NCI-H2107 treated with DMSO at 0.1 percent for 48 hours (cell line): ENCODE results near the gene ESYT3.

ENCODE experiments used
- DNase-seq: peaks from one replicate; lab custom pipeline; 2025; ENCODE audit not compliant: unreplicated experiment; lab: John Stamatoyannopoulos, UW

Gene ESYT3, protein sequence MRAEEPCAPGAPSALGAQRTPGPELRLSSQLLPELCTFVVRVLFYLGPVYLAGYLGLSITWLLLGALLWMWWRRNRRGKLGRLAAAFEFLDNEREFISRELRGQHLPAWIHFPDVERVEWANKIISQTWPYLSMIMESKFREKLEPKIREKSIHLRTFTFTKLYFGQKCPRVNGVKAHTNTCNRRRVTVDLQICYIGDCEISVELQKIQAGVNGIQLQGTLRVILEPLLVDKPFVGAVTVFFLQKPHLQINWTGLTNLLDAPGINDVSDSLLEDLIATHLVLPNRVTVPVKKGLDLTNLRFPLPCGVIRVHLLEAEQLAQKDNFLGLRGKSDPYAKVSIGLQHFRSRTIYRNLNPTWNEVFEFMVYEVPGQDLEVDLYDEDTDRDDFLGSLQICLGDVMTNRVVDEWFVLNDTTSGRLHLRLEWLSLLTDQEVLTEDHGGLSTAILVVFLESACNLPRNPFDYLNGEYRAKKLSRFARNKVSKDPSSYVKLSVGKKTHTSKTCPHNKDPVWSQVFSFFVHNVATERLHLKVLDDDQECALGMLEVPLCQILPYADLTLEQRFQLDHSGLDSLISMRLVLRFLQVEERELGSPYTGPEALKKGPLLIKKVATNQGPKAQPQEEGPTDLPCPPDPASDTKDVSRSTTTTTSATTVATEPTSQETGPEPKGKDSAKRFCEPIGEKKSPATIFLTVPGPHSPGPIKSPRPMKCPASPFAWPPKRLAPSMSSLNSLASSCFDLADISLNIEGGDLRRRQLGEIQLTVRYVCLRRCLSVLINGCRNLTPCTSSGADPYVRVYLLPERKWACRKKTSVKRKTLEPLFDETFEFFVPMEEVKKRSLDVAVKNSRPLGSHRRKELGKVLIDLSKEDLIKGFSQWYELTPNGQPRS

DNA sequence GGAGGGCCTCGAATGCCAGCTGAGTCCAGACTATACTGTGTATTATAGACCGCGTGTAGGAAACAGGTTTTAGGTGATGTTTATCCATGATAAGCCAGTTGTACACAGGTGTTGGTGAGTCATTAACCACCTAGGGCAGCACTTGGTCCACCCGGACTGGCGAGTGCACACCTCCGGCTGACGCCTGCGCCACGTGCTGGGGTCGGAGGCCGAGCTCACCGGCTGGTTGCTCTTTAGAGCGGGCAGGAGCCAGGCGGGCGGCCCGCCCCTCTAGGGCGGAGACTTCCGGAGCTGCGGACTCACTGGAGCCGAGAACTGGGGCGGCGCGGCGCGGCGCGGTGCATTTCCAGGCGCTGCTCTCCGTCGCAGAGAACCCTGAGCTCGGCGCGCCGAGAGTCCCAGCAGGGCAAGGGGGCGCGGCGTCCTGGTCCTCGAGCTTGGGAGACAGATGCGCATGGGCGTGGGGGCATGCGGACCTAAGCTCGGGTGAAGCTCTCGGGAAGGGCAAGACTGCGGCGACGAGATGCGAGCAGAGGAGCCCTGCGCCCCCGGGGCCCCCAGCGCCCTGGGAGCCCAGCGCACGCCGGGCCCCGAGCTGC, at the start of gene ESYT3:
Gene ESYT3, plus strand, starts transcription at position 341 of the 599 bp plus-strand sequence. Its CDS starts 183 bp downstream, at position 524.
- DNase-seq: peak; percentile 20

DNA sequence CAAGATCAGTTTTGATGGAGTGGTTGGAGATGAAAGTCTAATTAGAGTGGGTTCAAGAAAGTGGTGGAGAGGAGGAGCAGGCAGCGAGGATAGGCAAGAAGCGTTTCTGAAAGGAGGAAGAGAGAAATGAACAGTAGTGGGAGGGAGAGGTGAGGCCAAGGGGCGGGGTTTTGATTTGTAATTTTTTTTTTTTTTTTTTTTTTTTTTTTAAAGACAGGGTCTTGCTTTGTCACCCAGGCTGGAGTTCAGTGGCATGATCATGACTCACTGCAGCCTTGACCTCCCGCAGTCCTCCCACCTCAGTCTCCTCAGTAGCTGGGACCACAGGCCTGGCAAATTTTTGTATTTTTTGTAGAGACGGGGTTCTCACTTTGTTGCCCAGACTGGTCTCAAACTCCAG, 49.4 kb upstream of the ESYT3 start:
- DNase-seq: no peak

DNA sequence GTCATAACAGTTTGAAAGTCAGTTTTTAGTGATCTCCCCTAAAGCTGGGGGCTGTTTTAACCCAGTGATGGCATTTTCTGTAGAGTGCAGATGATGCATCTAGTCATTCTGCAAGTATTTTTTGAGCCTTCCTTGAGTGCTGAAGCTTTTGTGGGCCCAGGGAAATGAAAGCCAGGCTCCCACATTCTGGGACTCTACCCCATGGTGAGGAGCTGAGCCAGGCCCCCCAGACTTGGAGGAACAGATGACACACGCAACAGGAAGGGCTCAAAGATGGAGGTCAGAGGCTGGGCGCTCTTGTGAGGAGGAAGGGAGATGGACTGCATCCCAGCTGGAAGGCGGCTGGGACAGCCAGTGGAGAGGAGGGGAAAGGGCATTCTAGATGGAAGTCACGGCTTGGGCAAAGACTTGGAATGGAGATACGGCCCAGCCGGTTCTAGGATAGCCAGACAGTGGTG, 45.2 kb upstream of the ESYT3 start:
- DNase-seq: no peak

DNA sequence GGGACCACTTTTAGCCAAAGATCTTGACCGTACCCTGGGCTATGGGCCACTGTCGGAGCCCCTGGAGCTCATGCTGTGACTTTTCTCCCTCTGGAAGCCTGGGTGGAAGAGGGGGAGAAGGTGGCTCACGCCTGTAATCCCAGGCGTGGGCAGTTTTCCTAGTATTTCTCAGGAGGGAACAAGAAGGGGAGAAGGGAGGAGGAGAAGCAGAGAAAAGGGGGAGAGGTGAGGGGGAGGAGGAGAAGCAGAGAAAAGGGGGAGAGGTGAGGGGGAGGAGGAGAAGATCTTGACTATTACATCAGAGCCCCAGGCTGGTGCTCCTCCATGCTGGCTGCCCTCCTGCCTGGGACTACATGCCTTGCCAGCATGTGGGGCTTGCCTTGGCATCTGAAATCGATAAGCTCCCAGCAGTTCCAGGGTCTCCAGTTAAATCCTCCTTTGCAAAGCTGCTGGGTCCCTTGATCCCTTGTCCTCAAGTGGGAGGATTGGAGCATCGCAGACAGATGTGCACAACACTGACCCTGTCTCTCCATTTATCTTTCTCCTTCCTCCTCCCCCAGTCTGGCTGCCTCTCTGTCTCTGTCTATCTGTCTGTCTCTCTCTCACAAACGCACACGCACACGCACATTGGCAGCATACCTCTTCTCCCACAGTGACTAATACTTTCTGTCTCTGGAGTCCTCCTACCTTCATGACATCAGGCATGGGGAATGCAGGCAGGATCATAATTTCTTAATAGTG, 44.4 kb upstream of the ESYT3 start:
- no peak for DNase-seq

DNA sequence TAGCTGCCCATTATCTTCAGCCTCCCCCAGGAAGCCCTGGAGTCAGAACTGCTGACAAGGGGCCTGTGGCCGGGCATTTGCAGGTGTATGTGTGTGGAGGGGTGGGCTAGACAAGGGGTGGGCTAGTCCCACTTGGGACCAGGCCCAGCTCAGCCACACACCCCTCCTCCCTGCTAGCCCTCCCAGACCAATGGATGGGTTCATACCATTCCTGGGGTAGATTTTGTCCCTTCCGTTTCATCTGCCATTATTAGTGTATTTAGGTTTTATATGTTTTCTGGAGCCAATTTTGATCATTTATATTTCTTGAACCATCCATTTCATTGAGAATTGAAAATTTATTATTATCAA, 43.9 kb upstream of the ESYT3 start:
- no peak for DNase-seq

DNA sequence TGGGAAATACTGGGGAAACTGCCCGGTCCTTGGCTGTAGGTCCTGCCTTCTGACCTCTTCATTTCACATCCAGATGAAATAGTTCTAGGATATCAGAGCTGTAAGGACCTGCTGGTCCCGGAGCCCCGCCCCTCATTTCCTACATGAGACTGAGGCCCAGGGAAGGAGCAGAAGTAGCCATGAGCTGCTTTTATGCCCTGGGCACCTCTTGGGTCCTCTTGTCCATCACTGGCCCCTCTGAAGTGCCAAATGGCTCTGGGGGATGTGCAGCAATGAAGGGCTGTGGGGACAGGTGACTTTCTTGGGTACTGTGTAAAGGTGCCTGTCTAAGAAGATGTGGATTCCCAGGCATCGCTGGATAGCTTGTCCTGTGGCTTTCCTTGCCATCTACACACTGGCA, 40.3 kb upstream of the ESYT3 start:
- no peak for DNase-seq

DNA sequence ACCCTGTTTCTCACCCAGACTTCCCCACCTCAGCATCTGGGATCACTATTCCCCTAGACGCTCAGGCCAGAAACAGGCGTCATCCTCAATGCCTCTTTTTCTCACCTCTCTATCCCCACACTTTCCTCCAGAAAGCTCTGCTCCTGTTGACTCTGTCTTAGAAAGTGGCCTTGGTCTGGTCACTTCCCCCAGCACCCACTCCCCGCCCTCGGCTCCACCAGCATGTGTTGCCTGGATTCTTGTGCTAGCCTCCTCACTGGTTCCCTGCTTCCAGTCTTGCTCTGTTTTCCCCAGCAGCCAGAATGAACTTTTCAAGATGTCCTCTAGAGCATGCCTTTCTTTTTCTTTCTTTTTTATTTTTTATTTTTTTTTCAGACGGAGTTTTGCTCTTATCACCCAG, 39.7 kb upstream of the ESYT3 start:
- DNase-seq: no peak

DNA sequence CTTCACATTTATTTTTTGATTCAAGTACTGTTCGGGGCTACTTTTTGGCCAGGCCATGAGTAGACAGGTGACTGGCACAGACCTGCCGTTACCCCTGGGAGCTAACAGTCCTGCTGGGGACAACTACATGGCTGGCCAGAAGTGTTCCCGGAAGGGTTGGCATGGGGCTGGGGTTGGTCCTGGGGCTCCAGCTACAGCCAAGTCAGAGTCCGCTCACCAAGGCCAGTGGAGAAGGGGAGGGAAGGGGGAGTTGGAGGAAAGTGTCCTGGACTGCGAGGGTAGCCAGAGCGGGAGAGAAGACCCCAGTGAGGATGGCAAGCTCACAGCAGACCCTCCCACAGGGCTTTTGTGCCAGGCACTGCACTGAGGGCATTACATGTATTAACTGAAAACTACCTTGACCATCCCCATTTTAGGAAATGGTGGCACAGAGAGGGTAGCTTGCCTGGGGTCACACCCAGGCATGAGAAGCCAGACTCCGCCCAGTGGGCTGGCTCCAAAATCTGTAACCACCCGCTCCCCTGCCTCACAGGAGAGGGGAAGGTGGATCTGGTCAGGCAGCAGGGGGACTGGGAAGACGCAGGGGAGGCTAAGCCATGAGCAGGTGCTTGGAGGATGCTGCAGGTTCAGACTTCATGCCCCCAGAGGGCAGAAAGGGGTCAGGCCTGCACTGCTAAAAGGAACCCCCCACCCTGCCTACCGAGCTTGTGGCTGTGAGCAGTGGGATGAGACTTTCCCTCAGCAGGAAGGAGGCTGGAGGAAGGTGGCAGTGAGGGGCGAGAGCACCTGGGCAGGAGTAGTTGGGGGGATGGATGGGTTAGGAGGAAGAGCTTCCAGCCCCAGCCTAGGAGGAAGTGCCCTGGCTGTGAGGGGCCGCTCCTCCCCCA, 38.3 kb upstream of the ESYT3 start:
- no peak for DNase-seq

DNA sequence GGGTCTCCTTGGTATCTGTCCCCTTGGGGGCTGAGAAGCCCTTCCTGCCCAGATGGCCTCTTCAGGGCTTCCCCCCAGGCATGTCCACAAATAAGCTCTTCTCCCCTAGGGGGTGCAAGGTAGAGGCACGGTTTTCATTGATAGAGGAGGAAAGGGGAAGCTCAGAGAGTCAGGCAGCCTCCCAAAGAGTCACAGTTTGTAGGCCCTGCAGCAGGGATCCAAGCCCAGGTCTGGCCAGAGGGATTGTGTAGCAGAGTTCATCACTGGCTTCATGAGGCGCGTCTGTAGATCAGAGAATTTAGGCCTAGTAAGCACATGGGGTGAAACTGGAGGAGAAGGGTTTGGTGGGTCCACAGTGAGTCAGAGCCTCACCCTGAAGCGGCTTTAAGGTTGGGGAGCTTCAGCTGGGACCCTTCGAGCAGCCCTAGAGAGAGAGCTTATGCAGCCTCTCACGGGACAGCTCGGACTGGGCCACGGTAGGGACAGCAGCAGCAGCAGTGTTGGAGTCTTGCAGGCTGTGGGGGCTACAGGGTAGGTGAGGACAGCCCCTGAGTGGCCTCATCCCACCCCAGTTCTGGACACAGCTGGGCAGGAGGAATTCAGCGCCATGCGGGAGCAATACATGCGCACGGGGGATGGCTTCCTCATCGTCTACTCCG, 37.5 kb upstream of the ESYT3 start:
- no peak for DNase-seq

DNA sequence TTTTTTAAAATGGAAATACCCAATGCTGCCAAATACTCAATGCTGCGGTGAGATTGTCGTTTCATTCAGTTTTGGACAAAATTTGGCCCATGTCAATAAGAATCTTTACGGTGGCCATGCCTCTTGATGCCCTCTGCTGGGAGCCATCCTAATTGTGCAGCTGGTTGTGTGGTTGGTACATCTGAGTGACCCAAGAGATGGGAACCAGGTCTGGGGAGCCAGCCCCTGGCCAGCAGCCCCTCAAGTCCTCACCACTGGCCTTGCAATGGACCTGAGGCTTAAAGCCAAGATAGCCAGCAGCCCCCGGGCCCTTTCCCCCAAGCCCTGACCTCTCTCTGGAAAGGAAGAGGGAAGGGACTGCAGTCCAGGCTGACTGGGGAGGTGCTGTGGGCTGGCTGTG, 36.4 kb upstream of the ESYT3 start:
- DNase-seq: no peak

DNA sequence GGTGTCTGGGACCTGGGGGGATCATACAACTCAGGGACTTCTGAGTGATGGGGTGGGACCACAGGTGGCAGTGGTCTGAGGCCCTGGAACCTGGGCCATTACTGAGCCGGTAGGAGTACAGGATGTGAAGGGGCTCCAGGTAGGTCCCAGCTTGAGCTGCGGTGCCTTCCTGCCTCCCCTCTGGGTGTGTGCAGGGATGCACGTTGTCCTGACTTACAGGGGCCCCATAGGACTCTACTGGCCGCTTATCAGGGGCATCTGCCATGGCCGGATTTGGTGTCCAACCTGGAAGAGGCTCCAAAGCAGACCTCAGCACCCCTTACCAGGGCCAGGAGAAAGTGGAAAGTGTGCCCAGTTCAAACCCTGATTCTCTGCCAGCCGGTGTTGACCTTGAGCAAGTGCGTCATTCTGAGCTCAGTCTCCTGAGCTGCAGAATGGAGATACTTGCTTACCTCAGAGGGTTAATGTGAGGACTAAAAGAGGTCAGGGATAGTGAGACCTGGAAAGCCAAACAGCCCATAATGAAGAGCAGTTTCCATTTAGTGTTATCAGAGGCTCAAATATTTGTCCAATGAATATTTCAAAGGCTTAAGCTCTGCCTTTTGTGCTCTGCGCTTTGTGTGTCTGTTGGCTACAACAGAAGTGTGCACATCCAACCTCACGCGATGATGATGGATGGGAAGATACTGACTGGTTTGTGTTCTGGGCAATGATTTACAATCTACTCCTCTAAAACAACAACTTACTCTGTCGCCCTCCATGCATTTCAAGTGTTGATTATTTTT, 35.4 kb upstream of the ESYT3 start:
- DNase-seq: no peak

DNA sequence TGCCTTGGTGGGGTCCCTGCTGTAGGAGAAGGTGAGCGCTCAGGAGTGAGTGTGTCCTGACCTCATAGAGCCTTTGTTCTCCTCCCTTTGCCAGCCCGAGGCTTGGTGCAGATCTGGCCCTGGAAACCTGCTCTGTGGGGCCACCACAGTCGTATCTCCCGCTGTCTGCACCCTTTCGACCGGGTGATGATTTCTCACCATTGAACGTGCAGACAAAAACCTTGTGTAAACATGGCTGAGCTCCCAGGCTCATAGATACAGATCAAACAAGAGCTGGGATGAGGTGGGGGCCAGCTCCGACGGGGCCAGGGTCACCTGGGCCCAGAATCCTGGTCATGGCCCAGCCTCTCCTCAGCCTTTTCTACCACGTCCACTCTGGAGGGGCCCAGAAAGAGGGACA, 34.6 kb upstream of the ESYT3 start:
- DNase-seq: no peak

DNA sequence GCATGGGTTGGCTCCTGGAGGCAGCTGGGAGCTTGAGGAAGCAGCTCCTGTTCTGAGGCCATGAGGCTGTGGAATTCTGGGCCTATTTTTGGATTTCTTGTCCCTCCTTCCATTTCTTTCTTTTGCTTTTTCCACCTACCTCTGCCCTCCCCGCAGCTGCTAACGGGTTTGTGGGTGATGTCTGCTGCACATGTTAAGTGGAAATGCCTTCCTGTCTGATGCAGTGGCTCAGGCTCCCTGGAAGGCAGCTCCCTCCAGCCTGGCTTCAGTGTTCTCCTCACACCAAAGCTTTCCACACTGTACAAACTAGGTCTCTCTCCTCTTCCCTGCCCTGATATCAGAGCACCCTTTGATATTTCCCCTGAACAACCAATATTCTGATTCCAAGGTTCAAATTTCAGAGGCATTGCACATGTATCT, 33.8 kb upstream of the ESYT3 start:
- DNase-seq: no peak

DNA sequence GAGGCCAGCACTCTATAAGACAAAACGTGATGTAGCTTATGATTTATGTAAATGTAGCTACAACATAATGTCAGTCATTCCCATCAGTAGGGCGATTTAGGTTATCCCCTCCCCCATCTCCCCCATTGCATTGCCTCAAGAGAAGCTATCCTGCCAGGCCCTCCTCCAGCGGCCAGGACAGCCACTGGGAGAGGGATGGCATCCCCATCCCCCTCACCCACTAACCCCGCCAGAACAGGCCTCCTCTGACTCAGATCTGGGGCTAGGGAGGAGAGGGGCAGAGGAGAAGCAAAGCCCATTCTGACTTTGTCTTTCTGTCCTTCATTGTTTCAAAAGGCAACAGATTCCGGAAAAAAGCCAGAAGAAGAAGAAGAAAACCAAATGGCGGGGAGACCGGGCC, 32.6 kb upstream of the ESYT3 start:
- DNase-seq: no peak

DNA sequence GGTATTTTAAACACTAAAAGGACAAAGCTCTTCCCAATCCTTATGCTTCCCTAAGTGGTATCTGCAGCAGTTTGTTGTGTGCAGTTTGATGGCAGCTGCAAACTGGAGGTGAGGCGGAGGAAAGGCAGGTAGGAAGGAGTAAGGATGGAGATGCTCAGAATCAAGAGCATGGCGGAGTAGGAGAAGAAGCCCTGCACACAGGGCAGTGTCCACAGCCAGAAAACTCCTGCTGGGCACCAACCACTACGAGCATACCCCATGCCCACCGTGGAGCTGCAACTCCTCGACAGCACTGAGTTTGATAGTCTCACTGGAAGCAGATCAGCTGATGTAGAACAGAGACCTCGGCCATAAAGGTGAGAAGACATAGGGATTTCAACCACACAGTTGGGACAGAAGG, 30.3 kb upstream of the ESYT3 start:
- DNase-seq: no peak

DNA sequence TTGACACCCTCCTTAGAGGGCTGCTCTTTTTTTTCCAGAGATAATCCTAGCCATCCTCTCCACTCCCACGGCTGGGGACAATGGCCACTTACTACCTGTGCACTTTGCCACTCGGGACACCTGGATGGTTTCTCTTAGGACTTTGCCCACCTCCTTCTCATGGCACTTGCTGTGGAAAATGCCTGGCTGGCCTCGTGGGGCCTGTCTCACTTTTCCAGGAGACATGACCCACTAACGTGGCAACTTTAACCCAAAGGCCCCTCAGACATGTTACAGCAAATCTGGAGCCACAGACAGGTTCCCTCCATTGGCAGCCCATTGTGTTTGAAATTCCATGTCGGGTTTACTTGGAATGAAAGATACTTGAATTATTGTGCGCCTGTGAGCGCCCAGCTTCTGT, 29.4 kb upstream of the ESYT3 start:
- DNase-seq: no peak

DNA sequence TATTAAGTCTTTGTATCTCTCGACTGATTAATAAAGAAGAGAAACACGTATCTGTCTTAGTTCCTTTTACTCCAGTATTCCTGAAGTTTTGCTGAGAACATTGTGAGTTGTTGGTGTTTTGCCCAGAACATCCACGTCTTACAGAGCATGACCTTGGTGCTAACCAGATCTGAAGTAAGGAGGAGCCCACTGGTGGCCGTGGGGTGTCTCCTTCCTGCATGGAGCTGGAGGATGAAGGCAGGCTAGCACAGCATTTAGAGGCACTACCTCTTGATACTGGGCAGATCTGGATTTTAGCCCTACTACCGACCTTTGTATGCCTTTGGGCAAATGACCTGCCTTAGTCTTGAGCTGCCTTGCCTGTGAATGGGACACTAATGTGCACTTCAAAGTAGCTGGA, 28.9 kb upstream of the ESYT3 start:
- DNase-seq: no peak

DNA sequence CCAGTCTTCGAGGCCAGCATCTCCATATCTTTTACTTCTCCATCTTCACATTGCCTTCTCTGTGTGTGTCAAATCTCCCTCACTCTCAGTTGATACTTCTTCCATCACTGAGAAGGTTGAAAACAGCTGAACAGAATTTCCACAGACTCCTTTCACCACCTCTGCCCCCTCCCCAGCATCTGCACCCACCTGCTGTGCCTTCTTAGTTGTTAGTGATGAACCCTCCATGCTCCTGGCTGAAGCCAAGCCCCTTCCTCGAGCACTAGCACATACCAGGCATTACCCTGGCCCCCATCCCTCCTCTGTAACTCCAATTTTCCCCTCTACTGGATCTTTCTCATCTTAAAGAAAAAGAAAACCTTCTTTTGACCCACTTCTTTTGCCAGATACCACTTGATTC, 27.8 kb upstream of the ESYT3 start:
- DNase-seq: no peak
